Neural progenitor cell (in vitro differentiated cells): ENCODE results near the gene ABHD4.

ENCODE experiments used
- EZH2 ChIP-seq: fragments of 200-600 bp; sonication (generic); IDR thresholded peaks from 2 replicates; pipeline ENCODE4 v1.6.1; 2017; ENCODE audit warnings: antibody characterized with exemption, mild to moderate bottlenecking, moderate library complexity
- TF ChIP-seq, protein P1 (sequence below): fragments of 200-600 bp; sonication (generic); IDR thresholded peaks from 2 replicates; pipeline ENCODE4 v1.5.1; 2017; ENCODE audit warnings: antibody characterized with exemption, mild to moderate bottlenecking

DNA sequence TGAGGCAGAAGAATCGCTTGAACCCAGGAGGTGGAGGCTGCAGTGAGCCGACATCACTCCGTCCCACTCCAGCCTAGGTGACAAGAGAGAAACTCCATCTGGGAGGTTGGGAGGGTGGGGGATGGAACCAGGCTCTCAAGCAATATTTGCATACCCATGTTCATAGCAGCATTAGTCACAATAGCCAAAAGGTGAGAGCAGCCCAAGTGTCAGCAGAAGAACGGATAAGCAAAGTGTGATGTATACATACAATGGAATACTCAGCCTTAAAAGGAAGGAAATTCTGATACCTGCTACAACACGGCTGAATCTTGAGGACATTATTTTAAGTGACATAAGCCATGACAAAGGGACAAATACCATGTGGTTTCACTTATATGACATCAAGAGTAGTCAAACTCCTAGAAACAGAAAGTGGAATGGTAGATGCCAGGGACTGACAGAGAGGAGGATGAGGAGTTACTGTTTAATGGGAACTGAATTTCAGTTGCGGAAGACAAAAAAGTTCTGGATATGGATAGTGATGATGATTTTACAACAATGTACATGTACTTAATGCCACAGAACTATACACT lies 20.7 kb upstream of the ABHD4 start:
- TF ChIP-seq, protein P1, sequence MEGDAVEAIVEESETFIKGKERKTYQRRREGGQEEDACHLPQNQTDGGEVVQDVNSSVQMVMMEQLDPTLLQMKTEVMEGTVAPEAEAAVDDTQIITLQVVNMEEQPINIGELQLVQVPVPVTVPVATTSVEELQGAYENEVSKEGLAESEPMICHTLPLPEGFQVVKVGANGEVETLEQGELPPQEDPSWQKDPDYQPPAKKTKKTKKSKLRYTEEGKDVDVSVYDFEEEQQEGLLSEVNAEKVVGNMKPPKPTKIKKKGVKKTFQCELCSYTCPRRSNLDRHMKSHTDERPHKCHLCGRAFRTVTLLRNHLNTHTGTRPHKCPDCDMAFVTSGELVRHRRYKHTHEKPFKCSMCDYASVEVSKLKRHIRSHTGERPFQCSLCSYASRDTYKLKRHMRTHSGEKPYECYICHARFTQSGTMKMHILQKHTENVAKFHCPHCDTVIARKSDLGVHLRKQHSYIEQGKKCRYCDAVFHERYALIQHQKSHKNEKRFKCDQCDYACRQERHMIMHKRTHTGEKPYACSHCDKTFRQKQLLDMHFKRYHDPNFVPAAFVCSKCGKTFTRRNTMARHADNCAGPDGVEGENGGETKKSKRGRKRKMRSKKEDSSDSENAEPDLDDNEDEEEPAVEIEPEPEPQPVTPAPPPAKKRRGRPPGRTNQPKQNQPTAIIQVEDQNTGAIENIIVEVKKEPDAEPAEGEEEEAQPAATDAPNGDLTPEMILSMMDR, result no peak
- no peak for TF ChIP-seq EZH2
